ENCODE measurements around the gene EFTUD2. TPM values are rescaled to one million over a fixed set of nuclear protein-coding genes. Genes with fewer than 3 reads are reported as not detected.

Gene EFTUD2
- total and polyA plus RNA-seq, 9 of the 15 experiments (the other 6 are each of a cell fraction or from before 2014, with no cell fraction given), result 65.8 to 362 (median 218) TPM

DNA sequence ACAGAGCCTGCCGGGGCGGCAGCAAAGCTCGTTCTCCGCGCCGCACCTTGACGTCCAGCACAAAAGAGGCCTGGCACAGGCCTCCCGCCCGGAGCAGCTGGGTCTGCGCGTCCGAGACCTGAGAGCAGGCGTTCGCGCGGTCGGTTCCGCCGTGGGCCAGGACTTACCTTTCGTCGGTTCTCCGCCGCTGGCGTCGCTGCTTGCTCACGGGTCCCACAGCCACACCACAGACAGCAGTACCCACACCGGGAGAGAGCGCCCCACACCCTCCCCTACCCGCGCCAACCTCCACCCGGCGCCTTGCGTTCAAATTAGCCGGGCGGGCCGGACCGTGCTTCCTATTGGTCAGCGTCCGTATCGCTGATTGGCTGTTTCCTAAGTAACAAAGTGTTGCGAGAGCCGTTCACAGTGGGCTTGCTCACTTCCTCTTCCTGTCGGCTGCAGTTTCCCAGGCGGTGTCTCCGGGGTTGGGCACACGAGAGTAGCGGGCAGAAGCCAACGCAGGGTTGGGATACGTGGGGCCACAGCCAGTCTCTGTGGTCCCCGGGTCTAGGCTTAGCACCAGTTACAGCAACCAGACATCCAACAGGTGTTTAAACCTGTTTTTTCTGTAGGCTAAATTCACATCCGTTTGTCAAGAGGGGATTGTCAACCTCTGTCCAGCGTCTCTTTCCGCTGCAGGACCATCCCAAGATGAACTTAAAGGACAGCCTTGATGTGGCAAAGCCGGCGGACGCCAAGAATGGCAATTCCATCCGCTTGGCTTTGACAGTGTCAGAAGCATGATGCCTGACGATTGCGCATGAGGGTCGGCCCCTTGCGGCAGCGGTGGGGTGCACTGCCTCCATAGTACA, 48.4 kb upstream of the EFTUD2 start, which contains the start of gene KIF18B (continued):
- TF ChIP-seq YBX1 (IDR thresholded peaks at IDR 0.05) (no peak), SNIP1 (IDR thresholded peaks at IDR 0.05; ENCODE audit: low read depth) (no peak), LCOR (CRISPR knock-in tag; IDR thresholded peaks at IDR 0.05) (peak; percentile 73), SP1 (CRISPR knock-in tag; IDR thresholded peaks at IDR 0.05) (peak; percentile 76), PYGO2 (tag; IDR thresholded peaks at IDR 0.05) (no peak), PHF21A (IDR thresholded peaks at IDR 0.05; ENCODE audit: borderline replicate concordance, low read depth) (no peak), ZNF232 (CRISPR knock-in tag; IDR thresholded peaks at IDR 0.05) (peak; percentile 68; the same call in 1 of the 2 replicates), SMARCC2 (IDR thresholded peaks at IDR 0.05; ENCODE audit: low read depth) (no peak), TEAD1 (CRISPR knock-in tag; IDR thresholded peaks at IDR 0.05) (peak in 1 of 2 experiments; percentile 42; a peak in 2 of 4 replicates), POLR2G (IDR thresholded peaks at IDR 0.05; ENCODE audit: low read depth, low read length) (peak; percentile 95), MTA3 (IDR thresholded peaks at IDR 0.05; ENCODE audit: borderline replicate concordance) (peak; percentile 56; the same call in 1 of the 2 replicates), RBBP5 (IDR thresholded peaks at IDR 0.05; ENCODE audit: borderline replicate concordance, insufficient read depth, low read length, poor library complexity, severe bottlenecking) (peak; percentile 80)
- TF ChIP-seq, protein P1, sequence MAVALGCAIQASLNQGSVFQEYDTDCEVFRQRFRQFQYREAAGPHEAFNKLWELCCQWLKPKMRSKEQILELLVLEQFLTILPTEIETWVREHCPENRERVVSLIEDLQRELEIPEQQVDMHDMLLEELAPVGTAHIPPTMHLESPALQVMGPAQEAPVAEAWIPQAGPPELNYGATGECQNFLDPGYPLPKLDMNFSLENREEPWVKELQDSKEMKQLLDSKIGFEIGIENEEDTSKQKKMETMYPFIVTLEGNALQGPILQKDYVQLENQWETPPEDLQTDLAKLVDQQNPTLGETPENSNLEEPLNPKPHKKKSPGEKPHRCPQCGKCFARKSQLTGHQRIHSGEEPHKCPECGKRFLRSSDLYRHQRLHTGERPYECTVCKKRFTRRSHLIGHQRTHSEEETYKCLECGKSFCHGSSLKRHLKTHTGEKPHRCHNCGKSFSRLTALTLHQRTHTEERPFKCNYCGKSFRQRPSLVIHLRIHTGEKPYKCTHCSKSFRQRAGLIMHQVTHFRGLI (CRISPR knock-in tag; IDR thresholded peaks at IDR 0.05), result no peak
- TF ChIP-seq, protein P2, sequence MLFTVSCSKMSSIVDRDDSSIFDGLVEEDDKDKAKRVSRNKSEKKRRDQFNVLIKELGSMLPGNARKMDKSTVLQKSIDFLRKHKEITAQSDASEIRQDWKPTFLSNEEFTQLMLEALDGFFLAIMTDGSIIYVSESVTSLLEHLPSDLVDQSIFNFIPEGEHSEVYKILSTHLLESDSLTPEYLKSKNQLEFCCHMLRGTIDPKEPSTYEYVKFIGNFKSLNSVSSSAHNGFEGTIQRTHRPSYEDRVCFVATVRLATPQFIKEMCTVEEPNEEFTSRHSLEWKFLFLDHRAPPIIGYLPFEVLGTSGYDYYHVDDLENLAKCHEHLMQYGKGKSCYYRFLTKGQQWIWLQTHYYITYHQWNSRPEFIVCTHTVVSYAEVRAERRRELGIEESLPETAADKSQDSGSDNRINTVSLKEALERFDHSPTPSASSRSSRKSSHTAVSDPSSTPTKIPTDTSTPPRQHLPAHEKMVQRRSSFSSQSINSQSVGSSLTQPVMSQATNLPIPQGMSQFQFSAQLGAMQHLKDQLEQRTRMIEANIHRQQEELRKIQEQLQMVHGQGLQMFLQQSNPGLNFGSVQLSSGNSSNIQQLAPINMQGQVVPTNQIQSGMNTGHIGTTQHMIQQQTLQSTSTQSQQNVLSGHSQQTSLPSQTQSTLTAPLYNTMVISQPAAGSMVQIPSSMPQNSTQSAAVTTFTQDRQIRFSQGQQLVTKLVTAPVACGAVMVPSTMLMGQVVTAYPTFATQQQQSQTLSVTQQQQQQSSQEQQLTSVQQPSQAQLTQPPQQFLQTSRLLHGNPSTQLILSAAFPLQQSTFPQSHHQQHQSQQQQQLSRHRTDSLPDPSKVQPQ (CRISPR knock-in tag; IDR thresholded peaks at IDR 0.05; ENCODE audit: borderline replicate concordance), result no peak
- TF ChIP-seq, protein P3, sequence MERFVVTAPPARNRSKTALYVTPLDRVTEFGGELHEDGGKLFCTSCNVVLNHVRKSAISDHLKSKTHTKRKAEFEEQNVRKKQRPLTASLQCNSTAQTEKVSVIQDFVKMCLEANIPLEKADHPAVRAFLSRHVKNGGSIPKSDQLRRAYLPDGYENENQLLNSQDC (CRISPR knock-in tag; IDR thresholded peaks at IDR 0.05), result no peak
- TF ChIP-seq, protein P4, sequence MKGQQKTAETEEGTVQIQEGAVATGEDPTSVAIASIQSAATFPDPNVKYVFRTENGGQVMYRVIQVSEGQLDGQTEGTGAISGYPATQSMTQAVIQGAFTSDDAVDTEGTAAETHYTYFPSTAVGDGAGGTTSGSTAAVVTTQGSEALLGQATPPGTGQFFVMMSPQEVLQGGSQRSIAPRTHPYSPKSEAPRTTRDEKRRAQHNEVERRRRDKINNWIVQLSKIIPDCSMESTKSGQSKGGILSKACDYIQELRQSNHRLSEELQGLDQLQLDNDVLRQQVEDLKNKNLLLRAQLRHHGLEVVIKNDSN (CRISPR knock-in tag; IDR thresholded peaks at IDR 0.05), result peak; percentile 31; the same call in 1 of the 2 replicates
- TF ChIP-seq, protein P5, sequence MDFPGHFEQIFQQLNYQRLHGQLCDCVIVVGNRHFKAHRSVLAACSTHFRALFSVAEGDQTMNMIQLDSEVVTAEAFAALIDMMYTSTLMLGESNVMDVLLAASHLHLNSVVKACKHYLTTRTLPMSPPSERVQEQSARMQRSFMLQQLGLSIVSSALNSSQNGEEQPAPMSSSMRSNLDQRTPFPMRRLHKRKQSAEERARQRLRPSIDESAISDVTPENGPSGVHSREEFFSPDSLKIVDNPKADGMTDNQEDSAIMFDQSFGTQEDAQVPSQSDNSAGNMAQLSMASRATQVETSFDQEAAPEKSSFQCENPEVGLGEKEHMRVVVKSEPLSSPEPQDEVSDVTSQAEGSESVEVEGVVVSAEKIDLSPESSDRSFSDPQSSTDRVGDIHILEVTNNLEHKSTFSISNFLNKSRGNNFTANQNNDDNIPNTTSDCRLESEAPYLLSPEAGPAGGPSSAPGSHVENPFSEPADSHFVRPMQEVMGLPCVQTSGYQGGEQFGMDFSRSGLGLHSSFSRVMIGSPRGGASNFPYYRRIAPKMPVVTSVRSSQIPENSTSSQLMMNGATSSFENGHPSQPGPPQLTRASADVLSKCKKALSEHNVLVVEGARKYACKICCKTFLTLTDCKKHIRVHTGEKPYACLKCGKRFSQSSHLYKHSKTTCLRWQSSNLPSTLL (IDR thresholded peaks at IDR 0.05), result no peak

Measured in K562 (cell line).